HepG2 (cell line): Measurements from ENCODE around the gene HAPLN2. TPM values are rescaled to one million over a fixed set of nuclear protein-coding genes. Genes with fewer than 3 reads are reported as not detected.

ENCODE experiments used
- AGO2 ChIP-seq: fragments of 200-400 bp; formaldehyde crosslinking; optimal IDR thresholded peaks from 2 replicates; pipeline ENCODE3; 2017; ENCODE audit warnings: mild to moderate bottlenecking, low read depth, low read length, moderate library complexity
- AHDC1 ChIP-seq: sonication (generic); formaldehyde crosslinking; IDR thresholded peaks from 2 replicates; pipeline ENCODE4 v1.5.1; 2020; ENCODE audit warnings: mild to moderate bottlenecking, missing genetic modification reagents, borderline replicate concordance
- CENPX ChIP-seq: sonication (generic); formaldehyde crosslinking; IDR thresholded peaks from 2 replicates; pipeline ENCODE4 v1.9.0; 2021; ENCODE audit warnings: mild to moderate bottlenecking, missing genetic modification reagents, moderate library complexity
- GMEB2 ChIP-seq: IDR thresholded peaks from 2 replicates; pipeline ENCODE4 v1.6.1; 2016; ENCODE audit warnings: missing biosample characterization, missing genetic modification reagents, low read depth
- MXD4 ChIP-seq: IDR thresholded peaks from 2 replicates; pipeline ENCODE4 v1.6.1; 2016; ENCODE audit warnings: mild to moderate bottlenecking, missing biosample characterization, missing genetic modification reagents
- NRL ChIP-seq: sonication (generic); formaldehyde crosslinking; IDR thresholded peaks from 2 replicates; pipeline ENCODE4 v1.5.0; 2020; ENCODE audit warnings: missing genetic modification reagents, mild to moderate bottlenecking, moderate library complexity, borderline replicate concordance
- RBM22 ChIP-seq: fragments of 200-400 bp; formaldehyde crosslinking; optimal IDR thresholded peaks from 2 replicates; pipeline ENCODE3; 2017; ENCODE audit warnings: mild to moderate bottlenecking, low read length, moderate library complexity
- RBM39 ChIP-seq: fragments of 200-400 bp; formaldehyde crosslinking; IDR thresholded peaks from one replicate; pipeline ENCODE4 v1.6.1; 2018; ENCODE audit warnings: antibody characterized with exemption, mild to moderate bottlenecking, low read depth, low read length; ENCODE audit not compliant: poor library complexity, severe bottlenecking
- SKIL ChIP-seq: sonication (generic); formaldehyde crosslinking; IDR thresholded peaks from 2 replicates; pipeline ENCODE4 v1.8.0; 2022; ENCODE audit warnings: missing genetic modification reagents, mild to moderate bottlenecking, moderate library complexity, borderline replicate concordance
- THAP11 ChIP-seq: IDR thresholded peaks from 2 replicates; pipeline ENCODE4 v1.6.1; 2016; ENCODE audit warnings: missing biosample characterization, missing genetic modification reagents
- ZNF17 ChIP-seq: sonication (generic); formaldehyde crosslinking; IDR thresholded peaks from 2 replicates; pipeline ENCODE4 v1.5.0; 2020; ENCODE audit warnings: mild to moderate bottlenecking, missing genetic modification reagents
- ZNF251 ChIP-seq: sonication (generic); formaldehyde crosslinking; IDR thresholded peaks from 2 replicates; pipeline ENCODE4 v1.9.0; 2021; ENCODE audit warnings: mild to moderate bottlenecking, missing genetic modification reagents
- ZNF256 ChIP-seq: sonication (generic); formaldehyde crosslinking; conservative IDR thresholded peaks from 2 replicates; pipeline ENCODE4 v1.4.0; 2020; ENCODE audit warnings: missing genetic modification reagents
- ZNF543 ChIP-seq: sonication (generic); formaldehyde crosslinking; IDR thresholded peaks from 2 replicates; pipeline ENCODE4 v1.4.0; 2020; ENCODE audit warnings: mild to moderate bottlenecking, missing genetic modification reagents
- ZNF577 ChIP-seq: sonication (generic); formaldehyde crosslinking; IDR thresholded peaks from 2 replicates; pipeline ENCODE4 v1.4.0; 2020; ENCODE audit warnings: mild to moderate bottlenecking, low read depth, missing genetic modification reagents, borderline replicate concordance
- ZNF781 ChIP-seq: sonication (generic); formaldehyde crosslinking; IDR thresholded peaks from 2 replicates; pipeline ENCODE4 v1.5.1; 2020; ENCODE audit warnings: borderline replicate concordance, mild to moderate bottlenecking, missing genetic modification reagents; ENCODE audit errors: not compliant biosample characterization
- polyA plus RNA-seq, 8 experiments: library from polyadenylated mRNA; depleted of rRNA in 3 of 8; stranded (reverse) in 7 of 8; unstranded in 1 of 8; fragments of >200 nt; fragmentation: Illumina TruSeq in 4 of 8; extraction: Trizol in 4 of 8; gene quantifications; 2 replicates each; pipeline versions ENCODE4 v1.2.1 to v1.2.3, GENCODE V29; 2011 to 2016; ENCODE audit warnings: low read depth in 4 of 8, missing spikeins in 1 of 8, mixed read lengths in 1 of 8; ENCODE audit not compliant: insufficient read depth in 1 of 8
- total RNA-seq, 5 experiments: library from RNA; depleted of rRNA; stranded (reverse); fragments of >200 nt; fragmentation: Illumina TruSeq; extraction: Trizol; gene quantifications; 2 replicates each; pipeline ENCODE4 v1.2.3, GENCODE V29; 2016; ENCODE audit warnings: low read depth in 1 of 5
- TF ChIP-seq, protein P1 (sequence below): sonication (generic); formaldehyde crosslinking; IDR thresholded peaks from 2 replicates; pipeline ENCODE4 v1.4.0; 2020; ENCODE audit warnings: mild to moderate bottlenecking, missing genetic modification reagents

HAPLN2 gene
- total and polyA plus RNA-seq, 2 of the 13 experiments (the other 11 are each of a cell fraction or from before 2014, with no cell fraction given): not detected

- TF ChIP-seq SKIL (CRISPR knock-in tag) (0 out of 2 replicates have a peak, but pooled peaks have one; percentile 32), THAP11 (CRISPR knock-in tag) (no peak), GMEB2 (CRISPR knock-in tag) (no peak), ZNF256 (no peak), CENPX (CRISPR knock-in tag) (no peak), ZNF543 (CRISPR knock-in tag) (no peak), ZNF781 (CRISPR knock-in tag) (no peak), RBM39 (peak; percentile 19), ZNF251 (CRISPR knock-in tag) (no peak), ZNF17 (CRISPR knock-in tag) (no peak), AGO2 (no peak), MXD4 (CRISPR knock-in tag) (no peak), RBM22 (no peak), AHDC1 (CRISPR knock-in tag) (no peak), ZNF577 (CRISPR knock-in tag) (no peak), NRL (CRISPR knock-in tag) (0 out of 2 replicates have a peak, but pooled peaks have one; percentile 2)
- TF ChIP-seq, protein P1, sequence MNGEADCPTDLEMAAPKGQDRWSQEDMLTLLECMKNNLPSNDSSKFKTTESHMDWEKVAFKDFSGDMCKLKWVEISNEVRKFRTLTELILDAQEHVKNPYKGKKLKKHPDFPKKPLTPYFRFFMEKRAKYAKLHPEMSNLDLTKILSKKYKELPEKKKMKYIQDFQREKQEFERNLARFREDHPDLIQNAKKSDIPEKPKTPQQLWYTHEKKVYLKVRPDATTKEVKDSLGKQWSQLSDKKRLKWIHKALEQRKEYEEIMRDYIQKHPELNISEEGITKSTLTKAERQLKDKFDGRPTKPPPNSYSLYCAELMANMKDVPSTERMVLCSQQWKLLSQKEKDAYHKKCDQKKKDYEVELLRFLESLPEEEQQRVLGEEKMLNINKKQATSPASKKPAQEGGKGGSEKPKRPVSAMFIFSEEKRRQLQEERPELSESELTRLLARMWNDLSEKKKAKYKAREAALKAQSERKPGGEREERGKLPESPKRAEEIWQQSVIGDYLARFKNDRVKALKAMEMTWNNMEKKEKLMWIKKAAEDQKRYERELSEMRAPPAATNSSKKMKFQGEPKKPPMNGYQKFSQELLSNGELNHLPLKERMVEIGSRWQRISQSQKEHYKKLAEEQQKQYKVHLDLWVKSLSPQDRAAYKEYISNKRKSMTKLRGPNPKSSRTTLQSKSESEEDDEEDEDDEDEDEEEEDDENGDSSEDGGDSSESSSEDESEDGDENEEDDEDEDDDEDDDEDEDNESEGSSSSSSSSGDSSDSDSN (CRISPR knock-in tag): 0 out of 2 replicates have a peak, but pooled peaks have one; percentile 9
Measured at GRCh38 chr1:156625436-156626078, 6.3 kb downstream of the HAPLN2 start (continued).
